ENCODE measurements around the gene SEC61B.

Gene SEC61B

DNA sequence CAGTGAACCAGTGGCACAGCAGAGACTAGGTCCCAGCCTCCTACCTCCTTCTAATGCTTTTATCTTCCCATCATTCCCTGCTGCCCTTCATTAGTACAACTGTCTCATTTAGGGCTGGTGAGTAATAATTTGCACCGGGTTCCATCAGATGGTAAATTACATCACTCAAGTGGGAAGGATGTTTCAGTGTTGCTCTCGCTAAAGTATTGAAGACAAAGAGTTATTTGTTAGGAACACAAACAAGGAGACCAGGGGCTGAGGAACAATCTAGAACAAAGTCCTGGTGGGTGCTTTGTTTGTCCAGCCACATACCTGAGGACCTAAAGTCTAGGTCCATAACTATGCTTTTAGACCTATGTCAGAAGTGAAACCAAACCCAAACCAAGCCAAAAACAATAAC is 52.4 kb downstream of the SEC61B start:
- no peak for DNase-seq (ENCODE audit: low spot score)

Measured in globus pallidus (tissue), 1 donor.